ENCODE measurements around the gene MARK4.

The MARK4 gene

GRCh38 chr19:45256836-45257235 is 5.8 kb downstream of the MARK4 start:
- TF ChIP-seq POLR2AphosphoS5 (IDR thresholded peaks at IDR 0.05; ENCODE audit: low read depth): no peak
- no peak for TF ChIP-seq SPI1 (IDR thresholded peaks at IDR 0.05; ENCODE audit: borderline replicate concordance, low read depth)
- no peak for TF ChIP-seq CTCF (IDR thresholded peaks at IDR 0.05; ENCODE audit: insufficient read depth, low read length)
- no peak for TF ChIP-seq GABPA (IDR thresholded peaks at IDR 0.05; ENCODE audit: low read depth)
- TF ChIP-seq REST (IDR thresholded peaks at IDR 0.05; ENCODE audit: insufficient replicate concordance, low read depth): no peak
- Histone ChIP-seq H3K4me3 (replicated peaks; ENCODE audit: insufficient read depth, low read length) (no peak overlapping the region), H3K27me3 (ENCODE audit: insufficient read depth, poor library complexity, severe bottlenecking) (no peaks in the 10 kb centered on the region), H3K27ac (replicated peaks) (no peak overlapping the region)
- no peak for DNase-seq (ENCODE audit: low read depth in 1 of 2, low spot score in 1 of 2)

- Histone ChIP-seq H3K27ac (replicated peaks) (no peak overlapping the region), H3K4me3 (replicated peaks; ENCODE audit: insufficient read depth, low read length) (no peak overlapping the region), H3K27me3 (ENCODE audit: insufficient read depth, poor library complexity, severe bottlenecking) (no peaks in the 10 kb centered on the region)
- DNase-seq (ENCODE audit: low read depth in 1 of 2, low spot score in 1 of 2): no peak
- TF ChIP-seq REST (IDR thresholded peaks at IDR 0.05; ENCODE audit: insufficient replicate concordance, low read depth): no peak
- no peak for TF ChIP-seq CTCF (IDR thresholded peaks at IDR 0.05; ENCODE audit: insufficient read depth, low read length)
- no peak for TF ChIP-seq GABPA (IDR thresholded peaks at IDR 0.05; ENCODE audit: low read depth)
- no peak for TF ChIP-seq POLR2AphosphoS5 (IDR thresholded peaks at IDR 0.05; ENCODE audit: low read depth)
- no peak for TF ChIP-seq SPI1 (IDR thresholded peaks at IDR 0.05; ENCODE audit: borderline replicate concordance, low read depth)
Observed at GRCh38 chr19:45258862-45259261, 7.8 kb downstream of the MARK4 start.

GRCh38 chr19:45262570-45262969 is 11.5 kb downstream of the MARK4 start:
- no peak for DNase-seq (ENCODE audit: low read depth in 1 of 2, low spot score in 1 of 2)

More at GRCh38 chr19:45262570-45262969, 11.5 kb downstream of the MARK4 start:
- no peaks in the 10 kb centered on the region for H3K27me3 ChIP-seq (ENCODE audit: insufficient read depth, poor library complexity, severe bottlenecking)
- H3K27ac ChIP-seq (replicated peaks): no peak overlapping the region
- no peak overlapping the region for H3K4me3 ChIP-seq (replicated peaks; ENCODE audit: insufficient read depth, low read length)
- TF ChIP-seq SPI1 (IDR thresholded peaks at IDR 0.05; ENCODE audit: borderline replicate concordance, low read depth) (no peak), REST (IDR thresholded peaks at IDR 0.05; ENCODE audit: insufficient replicate concordance, low read depth) (no peak), POLR2AphosphoS5 (IDR thresholded peaks at IDR 0.05; ENCODE audit: low read depth) (no peak), GABPA (IDR thresholded peaks at IDR 0.05; ENCODE audit: low read depth) (no peak), CTCF (IDR thresholded peaks at IDR 0.05; ENCODE audit: insufficient read depth, low read length) (no peak)

Data from HL-60 (cell line).